GM12878 (cell line): ENCODE results near the gene PHKB.

Source experiments
- CBX3 ChIP-seq: fragments of 200-600 bp; sonication (generic); IDR thresholded peaks from 2 replicates; pipeline ENCODE4 v1.6.1; 2016; ENCODE audit warnings: low read depth, borderline replicate concordance
- ELK1 ChIP-seq: IDR thresholded peaks from 2 replicates; pipeline ENCODE4 v1.6.1; 2012; ENCODE audit warnings: low read depth, low read length, improper control_type of control experiment
- FOXK2 ChIP-seq: fragments of 450-650 bp; IDR thresholded peaks from 2 replicates; pipeline ENCODE4 v1.6.1; 2017; ENCODE audit warnings: mild to moderate bottlenecking, moderate library complexity
- NR2C1 ChIP-seq: fragments of 450-650 bp; IDR thresholded peaks from 2 replicates; pipeline ENCODE4 v1.6.1; 2017; ENCODE audit warnings: antibody characterized with exemption, mild to moderate bottlenecking, moderate library complexity
- NRF1 ChIP-seq: conservative IDR thresholded peaks from 2 replicates; pipeline ENCODE4 v1.6.1; 2011; ENCODE audit warnings: mild to moderate bottlenecking, low read depth, low read length, improper control_type of control experiment
- POLR2A ChIP-seq: IDR thresholded peaks from 2 replicates; pipeline ENCODE4 v1.6.1; 2011; ENCODE audit warnings: low read depth, mild to moderate bottlenecking, low read length
- POLR2AphosphoS2 ChIP-seq: IDR thresholded peaks from 2 replicates; pipeline ENCODE4 v1.6.1; 2011; ENCODE audit warnings: low read depth, mild to moderate bottlenecking, low read length, improper control_type of control experiment, moderate library complexity
- RCOR1 ChIP-seq: conservative IDR thresholded peaks from 2 replicates; pipeline ENCODE4 v1.6.1; 2012; ENCODE audit warnings: low read depth, low read length, improper control_type of control experiment
- SMC3 ChIP-seq: IDR thresholded peaks from 2 replicates; pipeline ENCODE4 v1.6.1; 2011; ENCODE audit warnings: low read length, improper control_type of control experiment, borderline replicate concordance
- SUPT20H ChIP-seq: IDR thresholded peaks from 2 replicates; pipeline ENCODE4 v1.6.1; 2011; ENCODE audit warnings: low read depth, mild to moderate bottlenecking, low read length, moderate library complexity, borderline replicate concordance; ENCODE audit not compliant: control insufficient read depth
- ZBTB33 ChIP-seq: fragments of 450-650 bp; IDR thresholded peaks from 2 replicates; pipeline ENCODE4 v1.6.1; 2017; ENCODE audit warnings: mild to moderate bottlenecking
- ZNF592 ChIP-seq: fragments of 450-650 bp; IDR thresholded peaks from 2 replicates; pipeline ENCODE4 v1.6.1; 2017; ENCODE audit warnings: mild to moderate bottlenecking, moderate library complexity
- TF ChIP-seq, protein P1 (sequence below), 3 experiments: IDR thresholded peaks in 2 of 3; conservative IDR thresholded peaks in 1 of 3; 2 replicates each; pipeline ENCODE4 v1.5.1; 2011; ENCODE audit warnings: low read depth in 3 of 3, low read length in 3 of 3, mild to moderate bottlenecking in 3 of 3, control low read depth in 2 of 3, moderate library complexity in 2 of 3, inconsistent platforms in 1 of 3, mixed read lengths in 1 of 3; ENCODE audit not compliant: control insufficient read depth in 2 of 3, insufficient read depth in 1 of 3; ENCODE audit errors: extremely low read depth in 1 of 3

DNA sequence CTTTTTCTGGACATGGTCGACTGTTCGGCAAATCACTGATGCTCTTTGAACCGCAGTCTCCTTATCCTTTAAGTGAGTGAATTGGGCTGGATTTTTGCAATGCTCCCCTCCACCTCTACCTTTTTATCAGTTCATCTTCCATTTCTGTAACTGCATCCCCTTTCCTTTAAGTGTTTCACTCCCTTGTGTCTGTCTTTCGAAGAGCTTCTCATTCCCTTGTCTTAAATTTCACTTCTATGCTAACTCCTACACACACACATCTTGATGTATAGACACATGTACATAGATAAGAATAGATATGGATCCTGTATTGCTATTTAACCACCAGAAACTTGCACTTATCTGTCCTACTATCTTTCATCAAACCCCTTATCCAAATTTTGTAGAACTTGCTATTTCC lies 250.7 kb downstream of the PHKB start:
- TF ChIP-seq, protein P1, sequence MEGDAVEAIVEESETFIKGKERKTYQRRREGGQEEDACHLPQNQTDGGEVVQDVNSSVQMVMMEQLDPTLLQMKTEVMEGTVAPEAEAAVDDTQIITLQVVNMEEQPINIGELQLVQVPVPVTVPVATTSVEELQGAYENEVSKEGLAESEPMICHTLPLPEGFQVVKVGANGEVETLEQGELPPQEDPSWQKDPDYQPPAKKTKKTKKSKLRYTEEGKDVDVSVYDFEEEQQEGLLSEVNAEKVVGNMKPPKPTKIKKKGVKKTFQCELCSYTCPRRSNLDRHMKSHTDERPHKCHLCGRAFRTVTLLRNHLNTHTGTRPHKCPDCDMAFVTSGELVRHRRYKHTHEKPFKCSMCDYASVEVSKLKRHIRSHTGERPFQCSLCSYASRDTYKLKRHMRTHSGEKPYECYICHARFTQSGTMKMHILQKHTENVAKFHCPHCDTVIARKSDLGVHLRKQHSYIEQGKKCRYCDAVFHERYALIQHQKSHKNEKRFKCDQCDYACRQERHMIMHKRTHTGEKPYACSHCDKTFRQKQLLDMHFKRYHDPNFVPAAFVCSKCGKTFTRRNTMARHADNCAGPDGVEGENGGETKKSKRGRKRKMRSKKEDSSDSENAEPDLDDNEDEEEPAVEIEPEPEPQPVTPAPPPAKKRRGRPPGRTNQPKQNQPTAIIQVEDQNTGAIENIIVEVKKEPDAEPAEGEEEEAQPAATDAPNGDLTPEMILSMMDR (IDR thresholded peaks at IDR 0.05 in 2 of 3, conservative IDR thresholded peaks at IDR 0.05 in 1 of 3; ENCODE audit: control insufficient read depth in 2 of 3, extremely low read depth in 1 of 3, insufficient read depth in 1 of 3, low read depth in 3 of 3, low read length in 3 of 3): no peak
- TF ChIP-seq POLR2A: no peak
- no peak for TF ChIP-seq CBX3
- no peak for TF ChIP-seq SMC3
- no peak for TF ChIP-seq FOXK2
- no peak for TF ChIP-seq NR2C1
- no peak for TF ChIP-seq RCOR1
- TF ChIP-seq NRF1: no peak
- TF ChIP-seq SUPT20H: no peak
- TF ChIP-seq ZBTB33: no peak
- no peak for TF ChIP-seq ELK1
- TF ChIP-seq POLR2AphosphoS2: no peak
- no peak for TF ChIP-seq ZNF592
